Right lung (tissue), 5 donors: ENCODE results near the gene ANAPC10. TPM values are rescaled to one million over a fixed set of nuclear protein-coding genes. Genes with fewer than 3 reads are reported as not detected.

Experiments
- DNase-seq, 2 donors: peaks; one replicate each; pipeline ENCODE4 v3.0.0-alpha.2; 2013
- polyA plus RNA-seq, 5 donors: library from polyadenylated mRNA; unstranded; fragments of 120-200 nt; gene quantifications; one replicate each; pipeline versions ENCODE4 v1.2.1 to v1.2.3, GENCODE V29; 2013; ENCODE audit warnings: inconsistent platforms in 1 of 5, low replicate concordance in 1 of 5; ENCODE audit not compliant: insufficient read length in 5 of 5, insufficient read depth in 1 of 5

Gene ANAPC10
- polyA plus RNA-seq, 5 donors = 25.2 to 35.1 (median 32.9) TPM

GRCh38 chr4:145076469-145076855, 21.5 kb downstream of the ANAPC10 start:
- DNase-seq = no peak

- DNase-seq = no peak
Observed at GRCh38 chr4:145075742-145076468, 22.1 kb downstream of the ANAPC10 start.

GRCh38 chr4:145071560-145071959, 26.4 kb downstream of the ANAPC10 start:
- no peak for DNase-seq

GRCh38 chr4:145069361-145069760, 28.6 kb downstream of the ANAPC10 start:
- DNase-seq = no peak

GRCh38 chr4:145066063-145066501, 31.9 kb downstream of the ANAPC10 start:
- peak in 1 of 2 donors; percentile 1 for DNase-seq

- peak; percentile 32 to 42 for DNase-seq
Observed at GRCh38 chr4:145061318-145061920, 36.6 kb downstream of the ANAPC10 start.

- DNase-seq = no peak
Observed at GRCh38 chr4:145058256-145058655, 39.7 kb downstream of the ANAPC10 start.

GRCh38 chr4:145056325-145057130, 41.5 kb downstream of the ANAPC10 start:
- no peak for DNase-seq

- no peak for DNase-seq
Observed at GRCh38 chr4:145055533-145056257, 42.3 kb downstream of the ANAPC10 start.

- no peak for DNase-seq
Observed at GRCh38 chr4:145049241-145049640, 48.8 kb downstream of the ANAPC10 start.

GRCh38 chr4:145048817-145049216, 49.2 kb downstream of the ANAPC10 start:
- DNase-seq = no peak

- DNase-seq = no peak
Observed at GRCh38 chr4:145047151-145047550, 50.8 kb downstream of the ANAPC10 start.

GRCh38 chr4:145045180-145045579, 52.8 kb downstream of the ANAPC10 start:
- no peak for DNase-seq

- no peak for DNase-seq
Observed at GRCh38 chr4:145044341-145044740, 53.7 kb downstream of the ANAPC10 start.

GRCh38 chr4:145043306-145043705, 54.7 kb downstream of the ANAPC10 start:
- no peak for DNase-seq

- peak; percentile 4 to 14 for DNase-seq
Observed at GRCh38 chr4:145042601-145043285, 55.3 kb downstream of the ANAPC10 start.

GRCh38 chr4:145041378-145041777, 56.6 kb downstream of the ANAPC10 start:
- DNase-seq = peak in 1 of 2 donors; percentile 1

GRCh38 chr4:145035494-145036136, 62.4 kb downstream of the ANAPC10 start:
- no peak for DNase-seq

- no peak for DNase-seq
Observed at GRCh38 chr4:145034727-145035211, 63.2 kb downstream of the ANAPC10 start.

- no peak for DNase-seq
Observed at GRCh38 chr4:145019346-145019745, 78.7 kb downstream of the ANAPC10 start.

GRCh38 chr4:145014365-145014764, 83.6 kb downstream of the ANAPC10 start:
- no peak for DNase-seq
